A673 (cell line): ENCODE results near the gene ETF1. TPM values are rescaled to one million over a fixed set of nuclear protein-coding genes. Genes with fewer than 3 reads are reported as not detected.

Source experiments
- BruUV-seq: library from RNA; stranded (reverse); fragments of 400-500 nt; replicated peaks from 2 replicates; lab custom pipeline; 2021; lab: Mats Ljungman, UMichigan
- CTCF ChIA-PET: fragments of 300-600 bp; sonication (Branson Sonifier 250); formaldehyde crosslinking; loops from one replicate; lab custom pipeline; 2022; ENCODE audit warnings: antibody characterized with exemption; lab: Charles Lee
- POLR2A ChIA-PET: fragments of 300-600 bp; sonication (Branson Sonifier 250); formaldehyde crosslinking; loops from one replicate; lab custom pipeline; 2022; ENCODE audit warnings: antibody characterized with exemption; ENCODE audit not compliant: low non-redundant PET; lab: Charles Lee
- DNase-seq: peaks from one replicate; pipeline ENCODE4 v3.0.0-alpha.2; 2015; ENCODE audit warnings: low spot score
- H3K27ac ChIP-seq: fragments of 200-600 bp; sonication (generic); 2 replicates; pipeline ENCODE4 v1.5.1; 2016; ENCODE audit warnings: mixed run types, low read depth, mild to moderate bottlenecking, mixed read lengths, antibody characterized with exemption, low read length; ENCODE audit not compliant: poor library complexity, severe bottlenecking
- H3K27me3 ChIP-seq: fragments of 200-600 bp; sonication (generic); replicated peaks from 2 replicates; pipeline ENCODE4 v1.6.1; 2017; ENCODE audit warnings: mixed run types, low read depth, mild to moderate bottlenecking, mixed read lengths, antibody characterized with exemption, low read length; ENCODE audit not compliant: insufficient read depth, poor library complexity
- H3K36me3 ChIP-seq: fragments of 200-600 bp; sonication (generic); 2 replicates; pipeline ENCODE4 v1.6.1; 2016; ENCODE audit warnings: mixed run types, mild to moderate bottlenecking, mixed read lengths, antibody characterized with exemption, low read length; ENCODE audit not compliant: insufficient read depth, poor library complexity, severe bottlenecking
- H3K4me1 ChIP-seq: fragments of 200-600 bp; sonication (generic); 2 replicates; pipeline ENCODE4 v1.6.1; 2017; ENCODE audit warnings: mixed run types, mild to moderate bottlenecking, mixed read lengths, antibody characterized with exemption, low read length; ENCODE audit not compliant: insufficient read depth, poor library complexity, severe bottlenecking
- H3K4me3 ChIP-seq: fragments of 200-600 bp; sonication (generic); 2 replicates; pipeline ENCODE4 v1.5.1; 2016; ENCODE audit warnings: low read depth, mixed run types, mild to moderate bottlenecking, mixed read lengths, low read length; ENCODE audit not compliant: poor library complexity, severe bottlenecking
- H3K9me3 ChIP-seq: fragments of 200-600 bp; sonication (generic); 2 replicates; pipeline ENCODE4 v1.6.1; 2016; ENCODE audit warnings: mixed run types, low read depth, mild to moderate bottlenecking, mixed read lengths, antibody characterized with exemption, low read length; ENCODE audit not compliant: poor library complexity, severe bottlenecking
- CTCF ChIP-seq: fragments of 300-800, 200-600 bp; sonication (generic); conservative IDR thresholded peaks from 2 replicates; pipeline ENCODE4 v1.5.1; 2017; ENCODE audit warnings: low read depth, mild to moderate bottlenecking, antibody characterized with exemption, low read length, moderate library complexity, mixed read lengths
- EZH2 ChIP-seq: fragments of 200-600 bp; sonication (generic); IDR thresholded peaks from 2 replicates; pipeline ENCODE4 v1.6.1; 2017; ENCODE audit warnings: borderline replicate concordance, low read depth, mild to moderate bottlenecking, mixed read lengths, antibody characterized with exemption, low read length; ENCODE audit not compliant: poor library complexity, severe bottlenecking
- intact Hi-C: fragments of 100-400 bp; cut with micrococcal nuclease; formaldehyde crosslinking; loops from one replicate; pipeline ENCODE4 v1.10.0; 2022; ENCODE audit not compliant: unreplicated experiment
- total RNA-seq: library from RNA; stranded (reverse); gene quantifications from 2 replicates; pipeline ENCODE4 v1.2.3, GENCODE V29; 2021

ETF1 gene
- total RNA-seq, 1 experiment from 2014 or later: 191 TPM

- intact Hi-C loops: loop anchor here (1.0 to 10.0 kb wide), 3 partner anchors 40 to 811 kb away; partner anchors contain the start of gene ETF1
- POLR2A ChIA-PET: interaction anchor here (0.7 to 1.1 kb wide), 3 partner anchors 14 to 767 kb away, joined by 3 to 8 read pairs (median 3); no protein-coding TSS in a partner anchor
These were observed 79.5 kb downstream of the ETF1 start for GRCh38 chr5:138463419-138464007.

GRCh38 chr5:138461343-138462125, 81.5 kb downstream of the ETF1 start:
- H3K4me3 ChIP-seq: no peak overlapping the region
- peaks cover under 1% of the 10 kb centered on the region for H3K36me3 ChIP-seq
- H3K27me3 ChIP-seq: no peaks in the 10 kb centered on the region
- no peaks in the 10 kb centered on the region for H3K9me3 ChIP-seq
- BruUV-seq: no TSS peak
- CTCF ChIA-PET: interaction anchor here (0.5 kb wide), 1 partner anchor 118 kb away, joined by 5 read pairs; no protein-coding TSS in a partner anchor
- intact Hi-C loops: loop anchor here (10.0 kb wide), 1 partner anchor 813 kb away; no protein-coding TSS in a partner anchor
- H3K27ac ChIP-seq: no peak overlapping the region
- peaks cover 5% of the 10 kb centered on the region for H3K4me1 ChIP-seq
- POLR2A ChIA-PET: no interaction called here
- TF ChIP-seq EZH2 (no peak), CTCF (no peak)
- no peak for DNase-seq

More at GRCh38 chr5:138463419-138464007, 79.5 kb downstream of the ETF1 start:
- TF ChIP-seq CTCF: no peak
- no peak for TF ChIP-seq EZH2
- CTCF ChIA-PET: interaction anchor here (0.7 to 1.5 kb wide), 4 partner anchors 9 to 210 kb away, joined by 6 to 12 read pairs (median 8); no protein-coding TSS in a partner anchor
- no peaks in the 10 kb centered on the region for H3K9me3 ChIP-seq
- H3K27me3 ChIP-seq: no peaks in the 10 kb centered on the region
- TSS peak; percentile 81 for BruUV-seq
- H3K4me1 ChIP-seq: peaks cover 13% of the 10 kb centered on the region
- H3K27ac ChIP-seq: peak overlapping the region; percentile 100
- peak overlapping the region; percentile 86 for H3K4me3 ChIP-seq
- DNase-seq: peak; percentile 15
- peaks cover 20% of the 10 kb centered on the region for H3K36me3 ChIP-seq

- H3K36me3 ChIP-seq: no peaks in the 10 kb centered on the region
- H3K27ac ChIP-seq: no peak overlapping the region
- intact Hi-C loops: loop anchor here (10.0 kb wide), 1 partner anchor 815 kb away; no protein-coding TSS in a partner anchor
- no peak for TF ChIP-seq CTCF
- TF ChIP-seq EZH2: no peak
- BruUV-seq: no TSS peak
- ChIA-PET POLR2A (no interaction called here), CTCF (no interaction called here)
- no peak overlapping the region for H3K4me3 ChIP-seq
- H3K27me3 ChIP-seq: no peaks in the 10 kb centered on the region
- H3K4me1 ChIP-seq: peaks cover 5% of the 10 kb centered on the region
- DNase-seq: no peak
- no peaks in the 10 kb centered on the region for H3K9me3 ChIP-seq
These were observed 82.9 kb downstream of the ETF1 start for GRCh38 chr5:138460032-138460693.
